HepG2 (cell line): ENCODE results near the gene CABP5. TPM values are rescaled to one million over a fixed set of nuclear protein-coding genes. Genes with fewer than 3 reads are reported as not detected.
"Not testable (repeated sequence)": the region's sequence is repeated elsewhere in the genome, so short reads cannot be mapped to it uniquely, and the experiment has no call there.

Source experiments
- ATAC-seq: fragments of 200-7000 bp; cut with Tn5 transposase; 3 replicates; pipeline ENCODE4 v1.9.1; 2020; ENCODE audit warnings: mild to moderate bottlenecking, moderate library complexity
- BruUV-seq: library from RNA; stranded (reverse); fragments of 400-500 nt; replicated peaks from 2 replicates; lab custom pipeline; 2021; lab: Mats Ljungman, UMichigan
- CTCF ChIA-PET: fragments of 300-600 bp; formaldehyde crosslinking; extraction: SDS; loops from one replicate; lab custom pipeline; 2021; ENCODE audit warnings: low total read pairs, inconsistent platforms, low intra/inter-chr PET ratio; lab: Yijun Ruan, JAX
- POLR2A ChIA-PET: fragments of 350-600 bp; sonication (Branson Sonifier 250); formaldehyde crosslinking; loops from one replicate; lab custom pipeline; 2020; ENCODE audit warnings: antibody characterized with exemption, inconsistent platforms; lab: Yijun Ruan, JAX
- DNase-seq: peaks from one replicate; pipeline ENCODE4 v3.0.0-alpha.2; 2015; ENCODE audit warnings: low spot score
- FAIRE-seq: peaks from 3 replicates; lab custom pipeline; 2011; peaks lifted over from hg19 to GRCh38; lab: Jason Lieb, UNC
- H2AFZ ChIP-seq: one replicate; pipeline ENCODE4 v1.6.1; 2011; ENCODE audit warnings: low read length, inconsistent platforms
- H3K27ac ChIP-seq: fragments of 300-600 bp; 3 replicates; pipeline ENCODE4 v1.8.0; 2011; ENCODE audit warnings: mixed run types, mild to moderate bottlenecking, mixed read lengths, low read length, inconsistent platforms; ENCODE audit not compliant: insufficient read depth; ENCODE audit errors: extremely low read length
- H3K27me3 ChIP-seq, 2 experiments: fragments of 200-600 bp in 1 of 2; 2 replicates in 1 of 2; 3 replicates in 1 of 2; pipeline versions ENCODE4 v1.6.0 to v1.8.0; 2011; ENCODE audit warnings: low read length in 2 of 2, mild to moderate bottlenecking in 2 of 2, moderate library complexity in 2 of 2, inconsistent platforms in 1 of 2; ENCODE audit not compliant: insufficient read depth in 2 of 2, control insufficient read depth in 1 of 2
- H3K36me3 ChIP-seq, 2 experiments: fragments of 200-600 bp in 1 of 2; replicated peaks in 1 of 2; 2 replicates in 1 of 2; 3 replicates in 1 of 2; pipeline versions ENCODE4 v1.5.1 to v1.8.0; 2011; ENCODE audit warnings: low read length in 2 of 2, inconsistent platforms in 1 of 2; ENCODE audit not compliant: insufficient read depth in 2 of 2, control insufficient read depth in 1 of 2
- H3K4me1 ChIP-seq: 2 replicates; pipeline ENCODE4 v1.5.1; 2012; ENCODE audit warnings: low read length, inconsistent platforms; ENCODE audit not compliant: insufficient read depth
- H3K4me2 ChIP-seq: 2 replicates; pipeline ENCODE4 v1.6.0; 2011; ENCODE audit warnings: low read depth, low read length, inconsistent platforms
- H3K4me3 ChIP-seq, 3 experiments: fragments of 200-600 bp in 1 of 3; sonication (generic), shearing (Covaris generic) in 1 of 3; replicated peaks in 1 of 3; 2 replicates each; pipeline ENCODE4 v1.5.1; 2011 to 2016; ENCODE audit warnings: low read length in 3 of 3, inconsistent platforms in 2 of 3, low read depth in 2 of 3, mild to moderate bottlenecking in 2 of 3, control low read depth in 1 of 3, mixed read lengths in 1 of 3; ENCODE audit not compliant: insufficient read depth in 1 of 3
- H3K79me2 ChIP-seq: one replicate; pipeline ENCODE4 v1.6.1; 2011; ENCODE audit warnings: low read length, inconsistent platforms; ENCODE audit not compliant: insufficient read depth
- H3K9ac ChIP-seq: 2 replicates; pipeline ENCODE4 v1.6.0; 2011; ENCODE audit warnings: mild to moderate bottlenecking, low read depth, low read length, inconsistent platforms; ENCODE audit not compliant: insufficient read depth
- H3K9me3 ChIP-seq: 2 replicates; pipeline ENCODE4 v1.5.1; 2012; ENCODE audit warnings: mild to moderate bottlenecking, low read length
- H4K20me1 ChIP-seq: 2 replicates; pipeline ENCODE4 v1.6.0; 2011; ENCODE audit warnings: inconsistent platforms, mild to moderate bottlenecking, low read length, moderate library complexity; ENCODE audit not compliant: insufficient read depth
- BHLHE40 ChIP-seq: IDR thresholded peaks from 2 replicates; pipeline ENCODE4 v1.6.1; 2011; ENCODE audit warnings: low read length, improper control_type of control experiment
- CBX1 ChIP-seq: IDR thresholded peaks from one replicate; pipeline ENCODE4 v1.6.1; 2016; ENCODE audit warnings: antibody characterized with exemption, low read depth
- FOXA3 ChIP-seq: IDR thresholded peaks from 2 replicates; pipeline ENCODE4 v1.6.1; 2016; ENCODE audit warnings: missing genetic modification reagents, missing compliant biosample characterization
- FOXC1 ChIP-seq: sonication (generic); formaldehyde crosslinking; IDR thresholded peaks from 2 replicates; pipeline ENCODE4 v1.8.0; 2022; ENCODE audit warnings: mild to moderate bottlenecking, missing genetic modification reagents, borderline replicate concordance
- GMEB1 ChIP-seq: sonication (generic); formaldehyde crosslinking; IDR thresholded peaks from 2 replicates; pipeline ENCODE4 v1.5.1; 2020; ENCODE audit warnings: missing genetic modification reagents, mild to moderate bottlenecking, borderline replicate concordance
- MAFF ChIP-seq: IDR thresholded peaks from 2 replicates; pipeline ENCODE4 v1.6.1; 2011; ENCODE audit warnings: low read depth, low read length, improper control_type of control experiment
- PRMT3 ChIP-seq: sonication (generic); formaldehyde crosslinking; IDR thresholded peaks from 2 replicates; pipeline ENCODE4 v1.8.1; 2022; ENCODE audit warnings: low read depth, mild to moderate bottlenecking, moderate library complexity, missing genetic modification reagents, borderline replicate concordance
- SALL1 ChIP-seq: sonication (generic); formaldehyde crosslinking; IDR thresholded peaks from 2 replicates; pipeline ENCODE4 v1.8.0; 2022; ENCODE audit warnings: mild to moderate bottlenecking, missing genetic modification reagents
- U2AF1 ChIP-seq: fragments of 200-400 bp; formaldehyde crosslinking; optimal IDR thresholded peaks from 2 replicates; pipeline ENCODE3; 2017; ENCODE audit warnings: mild to moderate bottlenecking, low read depth, low read length
- ZNF326 ChIP-seq: sonication (generic); formaldehyde crosslinking; IDR thresholded peaks from 2 replicates; pipeline ENCODE4 v1.4.0; 2020; ENCODE audit warnings: missing genetic modification reagents, borderline replicate concordance
- ZNF337 ChIP-seq: sonication (generic); formaldehyde crosslinking; IDR thresholded peaks from 2 replicates; pipeline ENCODE4 v1.5.1; 2020; ENCODE audit warnings: missing genetic modification reagents, low read depth, mild to moderate bottlenecking, borderline replicate concordance
- ZNF614 ChIP-seq: IDR thresholded peaks from 2 replicates; pipeline ENCODE4 v1.6.1; 2018; ENCODE audit warnings: missing biosample characterization, missing genetic modification reagents, inconsistent platforms, borderline replicate concordance
- ZNF772 ChIP-seq: sonication (generic); formaldehyde crosslinking; IDR thresholded peaks from 2 replicates; pipeline ENCODE4 v1.5.0; 2020; ENCODE audit warnings: mild to moderate bottlenecking, missing genetic modification reagents
- ZNF775 ChIP-seq: sonication (generic); formaldehyde crosslinking; IDR thresholded peaks from 2 replicates; pipeline ENCODE4 v1.4.0; 2020; ENCODE audit warnings: missing genetic modification reagents, mild to moderate bottlenecking, moderate library complexity, borderline replicate concordance
- ZNF780A ChIP-seq: sonication (generic); formaldehyde crosslinking; IDR thresholded peaks from 2 replicates; pipeline ENCODE4 v1.8.0; 2022; ENCODE audit warnings: mild to moderate bottlenecking, missing genetic modification reagents, moderate library complexity
- ZNF891 ChIP-seq: sonication (generic); formaldehyde crosslinking; IDR thresholded peaks from 2 replicates; pipeline ENCODE4 v1.5.0; 2020; ENCODE audit warnings: mild to moderate bottlenecking, missing genetic modification reagents
- ZSCAN29 ChIP-seq: sonication (generic); formaldehyde crosslinking; conservative IDR thresholded peaks from 2 replicates; pipeline ENCODE4 v1.4.0; 2020; ENCODE audit warnings: mild to moderate bottlenecking, missing genetic modification reagents
- WGBS: methylation state at CpG from one replicate; pipeline ENCODE4 v1.1.6; 2017; ENCODE audit warnings: low lambda C conversion rate; 5-methylcytosine and 5-hydroxymethylcytosine counted together
- in situ Hi-C: cut with HindIII; loops from 2 replicates; pipeline ENCODE4 v1.10.0; 2017; ENCODE audit warnings: low pct_unique_long_range_greater_than_20kb; ENCODE audit not compliant: extremely low pct_ligation_motif_present
- intact Hi-C: fragments of 100-400 bp; cut with micrococcal nuclease; formaldehyde crosslinking; loops from one replicate; pipeline ENCODE4 v1.10.0; 2022; ENCODE audit not compliant: unreplicated experiment
- polyA plus RNA-seq, 8 experiments: library from polyadenylated mRNA; depleted of rRNA in 3 of 8; stranded (reverse) in 7 of 8; unstranded in 1 of 8; fragments of >200 nt; fragmentation: Illumina TruSeq in 4 of 8; extraction: Trizol in 4 of 8; gene quantifications; 2 replicates each; pipeline versions ENCODE4 v1.2.1 to v1.2.3, GENCODE V29; 2011 to 2016; ENCODE audit warnings: low read depth in 4 of 8, missing spikeins in 1 of 8, mixed read lengths in 1 of 8; ENCODE audit not compliant: insufficient read depth in 1 of 8
- total RNA-seq, 5 experiments: library from RNA; depleted of rRNA; stranded (reverse); fragments of >200 nt; fragmentation: Illumina TruSeq; extraction: Trizol; gene quantifications; 2 replicates each; pipeline ENCODE4 v1.2.3, GENCODE V29; 2016; ENCODE audit warnings: low read depth in 1 of 5

Gene CABP5
- total and polyA plus RNA-seq, 2 of the 13 experiments (the other 11 are each of a cell fraction or from before 2014, with no cell fraction given), result not detected

GRCh38 chr19:48081106-48081505 is 37.2 kb upstream of the CABP5 start (continued):
- no peak for TF ChIP-seq GMEB1 (CRISPR knock-in tag)
- TF ChIP-seq ZNF780A (CRISPR knock-in tag), result no peak
- no peak for TF ChIP-seq U2AF1

GRCh38 chr19:48070177-48070769 is 26.4 kb upstream of the CABP5 start:
- CTCF ChIA-PET, H2AFZ ChIP-seq, H3K9me3 ChIP-seq, ATAC-seq, H4K20me1 ChIP-seq, H3K27me3 ChIP-seq, BruUV-seq, FAIRE-seq, intact Hi-C loops, DNase-seq, H3K4me3 ChIP-seq, H3K4me1 ChIP-seq, in situ Hi-C loops, H3K9ac ChIP-seq, H3K27ac ChIP-seq, POLR2A ChIA-PET, H3K79me2 ChIP-seq, H3K36me3 ChIP-seq, H3K4me2 ChIP-seq: not testable (repeated sequence)
- 66% methylated on average over 3 of the region's 3 CpGs for WGBS

GRCh38 chr19:48069435-48069834 is 25.6 kb upstream of the CABP5 start:
- 46% methylated on average over 2 of the region's 2 CpGs for WGBS
- Histone ChIP-seq H3K4me1 (no peaks in the 10 kb centered on the region), H3K4me3 (no peak overlapping the region), H4K20me1 (no peaks in the 10 kb centered on the region), H3K9ac (no peak overlapping the region), H3K4me2 (no peak overlapping the region), H3K79me2 (no peaks in the 10 kb centered on the region), H3K9me3 (no peaks in the 10 kb centered on the region), H3K27me3 (no peaks in the 10 kb centered on the region), H3K36me3 (no peaks in the 10 kb centered on the region), H2AFZ (no peak overlapping the region), H3K27ac (no peak overlapping the region)
- no TSS peak for BruUV-seq
- ATAC-seq (no peak), FAIRE-seq (no peak), DNase-seq (no peak)
- intact Hi-C loops (no loop called here), in situ Hi-C loops (no loop called here)
- ChIA-PET CTCF (no interaction called here), POLR2A (no interaction called here)
- TF ChIP-seq ZNF772 (CRISPR knock-in tag) (no peak), BHLHE40 (no peak), ZSCAN29 (CRISPR knock-in tag) (no peak), SALL1 (CRISPR knock-in tag) (no peak), ZNF326 (CRISPR knock-in tag) (no peak), ZNF775 (CRISPR knock-in tag) (no peak), FOXA3 (no peak), ZNF891 (CRISPR knock-in tag) (no peak), FOXC1 (CRISPR knock-in tag) (no peak), ZNF337 (CRISPR knock-in tag) (no peak), CBX1 (no peak), ZNF614 (CRISPR knock-in tag) (no peak), U2AF1 (no peak), MAFF (no peak), PRMT3 (CRISPR knock-in tag) (no peak)
